HepG2 (cell line): ENCODE measurements around the gene VDAC2. TPM values are rescaled to one million over a fixed set of nuclear protein-coding genes. Genes with fewer than 3 reads are reported as not detected.

ENCODE experiments used
- DR1 ChIP-seq: sonication (generic); formaldehyde crosslinking; IDR thresholded peaks from 2 replicates; pipeline ENCODE4 v1.8.0; 2021; ENCODE audit warnings: mild to moderate bottlenecking, missing genetic modification reagents, inconsistent platforms
- KDM3A ChIP-seq: IDR thresholded peaks from 2 replicates; pipeline ENCODE4 v1.6.1; 2018; ENCODE audit warnings: low read depth, missing compliant biosample characterization
- NAIF1 ChIP-seq: sonication (generic); formaldehyde crosslinking; IDR thresholded peaks from 2 replicates; pipeline ENCODE4 v1.5.0; 2020; ENCODE audit warnings: mild to moderate bottlenecking, missing genetic modification reagents, borderline replicate concordance
- NR1H2 ChIP-seq: sonication (generic); formaldehyde crosslinking; IDR thresholded peaks from 2 replicates; pipeline ENCODE4 v1.8.1; 2022; ENCODE audit warnings: low read depth, missing genetic modification reagents, borderline replicate concordance
- NR2F6 ChIP-seq, 2 experiments: IDR thresholded peaks; 2 replicates each; pipeline ENCODE4 v1.6.1; 2016; ENCODE audit warnings: antibody characterized with exemption in 1 of 2, mild to moderate bottlenecking in 1 of 2
- TCF7L2 ChIP-seq: IDR thresholded peaks from 2 replicates; pipeline ENCODE4 v1.6.1; 2011; ENCODE audit warnings: mild to moderate bottlenecking, low read depth, low read length, moderate library complexity
- ZBTB33 ChIP-seq: sonication (generic); formaldehyde crosslinking; IDR thresholded peaks from 2 replicates; pipeline ENCODE4 v1.4.0; 2020; ENCODE audit warnings: missing genetic modification reagents
- ZFP90 ChIP-seq: sonication (generic); formaldehyde crosslinking; IDR thresholded peaks from 2 replicates; pipeline ENCODE4 v1.8.0; 2022; ENCODE audit warnings: missing genetic modification reagents, mild to moderate bottlenecking, inconsistent platforms, borderline replicate concordance
- ZNF280D ChIP-seq: sonication (generic); formaldehyde crosslinking; IDR thresholded peaks from 2 replicates; pipeline ENCODE4 v1.5.1; 2020; ENCODE audit warnings: mild to moderate bottlenecking, missing genetic modification reagents
- ZNF326 ChIP-seq: sonication (generic); formaldehyde crosslinking; IDR thresholded peaks from 2 replicates; pipeline ENCODE4 v1.4.0; 2020; ENCODE audit warnings: missing genetic modification reagents, borderline replicate concordance
- polyA plus RNA-seq, 8 experiments: library from polyadenylated mRNA; depleted of rRNA in 3 of 8; stranded (reverse) in 7 of 8; unstranded in 1 of 8; fragments of >200 nt; fragmentation: Illumina TruSeq in 4 of 8; extraction: Trizol in 4 of 8; gene quantifications; 2 replicates each; pipeline versions ENCODE4 v1.2.1 to v1.2.3, GENCODE V29; 2011 to 2016; ENCODE audit warnings: low read depth in 4 of 8, missing spikeins in 1 of 8, mixed read lengths in 1 of 8; ENCODE audit not compliant: insufficient read depth in 1 of 8
- total RNA-seq, 5 experiments: library from RNA; depleted of rRNA; stranded (reverse); fragments of >200 nt; fragmentation: Illumina TruSeq; extraction: Trizol; gene quantifications; 2 replicates each; pipeline ENCODE4 v1.2.3, GENCODE V29; 2016; ENCODE audit warnings: low read depth in 1 of 5
- TF ChIP-seq, protein P1 (sequence below): sonication (generic); formaldehyde crosslinking; IDR thresholded peaks from 2 replicates; pipeline ENCODE4 v1.5.1; 2020; ENCODE audit warnings: mild to moderate bottlenecking, missing genetic modification reagents, moderate library complexity
- TF ChIP-seq, protein P2 (sequence below): sonication (generic); formaldehyde crosslinking; IDR thresholded peaks from 2 replicates; pipeline ENCODE4 v1.4.0; 2020; ENCODE audit warnings: mild to moderate bottlenecking, missing genetic modification reagents, borderline replicate concordance
- TF ChIP-seq, protein P3 (sequence below): sonication (generic); formaldehyde crosslinking; IDR thresholded peaks from 2 replicates; pipeline ENCODE4 v1.8.0; 2022; ENCODE audit warnings: missing genetic modification reagents, mild to moderate bottlenecking, moderate library complexity, borderline replicate concordance

VDAC2 gene
- total and polyA plus RNA-seq, 2 of the 13 experiments (the other 11 are each of a cell fraction or from before 2014, with no cell fraction given), result 67.9 to 222 TPM

DNA sequence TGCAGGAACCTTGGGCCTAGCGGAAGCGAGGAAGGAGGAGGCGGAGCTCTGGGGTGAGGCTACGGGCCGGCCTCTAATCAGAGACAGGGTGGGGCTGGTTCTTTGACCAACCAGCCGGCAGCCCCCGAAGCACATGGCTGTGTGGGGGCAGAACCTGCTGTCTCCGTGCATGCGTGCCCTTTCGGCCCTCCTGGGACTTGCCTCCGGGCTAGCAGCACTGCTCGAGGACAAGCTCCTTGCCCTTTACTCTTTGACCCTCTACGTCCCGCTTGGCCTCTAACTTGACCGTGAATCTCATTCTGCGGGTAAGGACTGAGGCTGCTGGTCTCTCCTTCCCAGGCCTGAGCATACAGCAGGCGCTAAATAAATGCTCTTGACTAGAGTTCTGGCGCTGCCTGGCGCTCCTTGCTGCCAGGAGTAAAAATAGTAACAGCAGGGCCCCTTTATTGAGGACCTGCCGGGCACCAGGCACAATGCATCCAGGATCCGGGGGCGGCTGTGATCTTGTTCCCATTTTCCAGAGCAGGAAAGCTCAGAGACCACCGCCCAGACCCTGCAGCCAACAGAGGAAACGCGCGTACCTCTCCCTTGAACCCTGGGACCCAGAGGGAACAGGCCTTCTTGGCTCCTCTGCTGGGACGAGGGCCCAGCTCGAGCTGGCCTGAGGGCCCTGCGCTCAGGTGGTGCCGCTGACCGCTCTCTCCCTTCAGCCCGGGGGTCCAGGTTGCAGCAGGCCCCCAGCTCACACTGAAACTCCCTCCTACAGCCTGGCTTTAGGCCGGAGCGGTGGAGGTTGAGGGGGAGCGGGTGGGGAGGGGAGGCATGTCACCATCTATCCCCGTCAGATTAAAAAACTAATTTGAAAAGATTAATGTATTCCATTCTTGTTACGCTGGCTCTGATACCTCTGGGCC is 27.8 kb downstream of the VDAC2 start (continued):
- TF ChIP-seq, protein P1, sequence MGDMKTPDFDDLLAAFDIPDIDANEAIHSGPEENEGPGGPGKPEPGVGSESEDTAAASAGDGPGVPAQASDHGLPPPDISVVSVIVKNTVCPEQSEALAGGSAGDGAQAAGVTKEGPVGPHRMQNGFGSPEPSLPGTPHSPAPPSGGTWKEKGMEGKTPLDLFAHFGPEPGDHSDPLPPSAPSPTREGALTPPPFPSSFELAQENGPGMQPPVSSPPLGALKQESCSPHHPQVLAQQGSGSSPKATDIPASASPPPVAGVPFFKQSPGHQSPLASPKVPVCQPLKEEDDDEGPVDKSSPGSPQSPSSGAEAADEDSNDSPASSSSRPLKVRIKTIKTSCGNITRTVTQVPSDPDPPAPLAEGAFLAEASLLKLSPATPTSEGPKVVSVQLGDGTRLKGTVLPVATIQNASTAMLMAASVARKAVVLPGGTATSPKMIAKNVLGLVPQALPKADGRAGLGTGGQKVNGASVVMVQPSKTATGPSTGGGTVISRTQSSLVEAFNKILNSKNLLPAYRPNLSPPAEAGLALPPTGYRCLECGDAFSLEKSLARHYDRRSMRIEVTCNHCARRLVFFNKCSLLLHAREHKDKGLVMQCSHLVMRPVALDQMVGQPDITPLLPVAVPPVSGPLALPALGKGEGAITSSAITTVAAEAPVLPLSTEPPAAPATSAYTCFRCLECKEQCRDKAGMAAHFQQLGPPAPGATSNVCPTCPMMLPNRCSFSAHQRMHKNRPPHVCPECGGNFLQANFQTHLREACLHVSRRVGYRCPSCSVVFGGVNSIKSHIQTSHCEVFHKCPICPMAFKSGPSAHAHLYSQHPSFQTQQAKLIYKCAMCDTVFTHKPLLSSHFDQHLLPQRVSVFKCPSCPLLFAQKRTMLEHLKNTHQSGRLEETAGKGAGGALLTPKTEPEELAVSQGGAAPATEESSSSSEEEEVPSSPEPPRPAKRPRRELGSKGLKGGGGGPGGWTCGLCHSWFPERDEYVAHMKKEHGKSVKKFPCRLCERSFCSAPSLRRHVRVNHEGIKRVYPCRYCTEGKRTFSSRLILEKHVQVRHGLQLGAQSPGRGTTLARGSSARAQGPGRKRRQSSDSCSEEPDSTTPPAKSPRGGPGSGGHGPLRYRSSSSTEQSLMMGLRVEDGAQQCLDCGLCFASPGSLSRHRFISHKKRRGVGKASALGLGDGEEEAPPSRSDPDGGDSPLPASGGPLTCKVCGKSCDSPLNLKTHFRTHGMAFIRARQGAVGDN, result peak; percentile 90
- no peak for TF ChIP-seq NR1H2 (CRISPR knock-in tag)
- no peak for TF ChIP-seq ZNF326
- TF ChIP-seq, protein P2, sequence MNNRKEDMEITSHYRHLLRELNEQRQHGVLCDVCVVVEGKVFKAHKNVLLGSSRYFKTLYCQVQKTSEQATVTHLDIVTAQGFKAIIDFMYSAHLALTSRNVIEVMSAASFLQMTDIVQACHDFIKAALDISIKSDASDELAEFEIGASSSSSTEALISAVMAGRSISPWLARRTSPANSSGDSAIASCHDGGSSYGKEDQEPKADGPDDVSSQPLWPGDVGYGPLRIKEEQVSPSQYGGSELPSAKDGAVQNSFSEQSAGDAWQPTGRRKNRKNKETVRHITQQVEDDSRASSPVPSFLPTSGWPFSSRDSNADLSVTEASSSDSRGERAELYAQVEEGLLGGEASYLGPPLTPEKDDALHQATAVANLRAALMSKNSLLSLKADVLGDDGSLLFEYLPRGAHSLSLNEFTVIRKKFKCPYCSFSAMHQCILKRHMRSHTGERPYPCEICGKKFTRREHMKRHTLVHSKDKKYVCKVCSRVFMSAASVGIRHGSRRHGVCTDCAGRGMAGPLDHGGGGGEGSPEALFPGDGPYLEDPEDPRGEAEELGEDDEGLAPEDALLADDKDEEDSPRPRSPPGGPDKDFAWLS (CRISPR knock-in tag), result no peak
- TF ChIP-seq ZBTB33 (CRISPR knock-in tag), result peak; percentile 42; the same call in 1 of the 2 replicates
- TF ChIP-seq TCF7L2, result no peak
- no peak for TF ChIP-seq DR1 (CRISPR knock-in tag)
- TF ChIP-seq ZNF280D (CRISPR knock-in tag), result no peak
- TF ChIP-seq, protein P3, sequence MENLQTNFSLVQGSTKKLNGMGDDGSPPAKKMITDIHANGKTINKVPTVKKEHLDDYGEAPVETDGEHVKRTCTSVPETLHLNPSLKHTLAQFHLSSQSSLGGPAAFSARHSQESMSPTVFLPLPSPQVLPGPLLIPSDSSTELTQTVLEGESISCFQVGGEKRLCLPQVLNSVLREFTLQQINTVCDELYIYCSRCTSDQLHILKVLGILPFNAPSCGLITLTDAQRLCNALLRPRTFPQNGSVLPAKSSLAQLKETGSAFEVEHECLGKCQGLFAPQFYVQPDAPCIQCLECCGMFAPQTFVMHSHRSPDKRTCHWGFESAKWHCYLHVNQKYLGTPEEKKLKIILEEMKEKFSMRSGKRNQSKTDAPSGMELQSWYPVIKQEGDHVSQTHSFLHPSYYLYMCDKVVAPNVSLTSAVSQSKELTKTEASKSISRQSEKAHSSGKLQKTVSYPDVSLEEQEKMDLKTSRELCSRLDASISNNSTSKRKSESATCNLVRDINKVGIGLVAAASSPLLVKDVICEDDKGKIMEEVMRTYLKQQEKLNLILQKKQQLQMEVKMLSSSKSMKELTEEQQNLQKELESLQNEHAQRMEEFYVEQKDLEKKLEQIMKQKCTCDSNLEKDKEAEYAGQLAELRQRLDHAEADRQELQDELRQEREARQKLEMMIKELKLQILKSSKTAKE, result no peak
- no peak for TF ChIP-seq NAIF1 (CRISPR knock-in tag)
- TF ChIP-seq ZFP90, result no peak
- TF ChIP-seq NR2F6 (IDR thresholded peaks at IDR 0.05), result no peak
- peak; percentile 57 for TF ChIP-seq NR2F6 (CRISPR knock-in tag; IDR thresholded peaks at IDR 0.05)
- no peak for TF ChIP-seq KDM3A (CRISPR knock-in tag)
